Gastrocnemius medialis (tissue), 4 donors: Measurements from ENCODE around the gene NUSAP1.

Experiments used
- CTCF ChIP-seq, 5 experiments: fragments of 450-650 bp in 3 of 5; fragments of 200-600 bp in 2 of 5; sonication (generic) in 2 of 5; IDR thresholded peaks in 4 of 5; conservative IDR thresholded peaks in 1 of 5; 1 replicate in 4 of 5; 2 replicates in 1 of 5; pipeline ENCODE4 v1.5.1; 2016 to 2019; ENCODE audit warnings: antibody characterized with exemption in 5 of 5, mild to moderate bottlenecking in 3 of 5, moderate library complexity in 3 of 5
- POLR2A ChIP-seq, 2 donors: fragments of 450-650 bp; IDR thresholded peaks; one replicate each; pipeline ENCODE4 v1.6.1; 2017; ENCODE audit warnings: antibody characterized with exemption in 2 of 2, mild to moderate bottlenecking in 2 of 2, moderate library complexity in 2 of 2

DNA sequence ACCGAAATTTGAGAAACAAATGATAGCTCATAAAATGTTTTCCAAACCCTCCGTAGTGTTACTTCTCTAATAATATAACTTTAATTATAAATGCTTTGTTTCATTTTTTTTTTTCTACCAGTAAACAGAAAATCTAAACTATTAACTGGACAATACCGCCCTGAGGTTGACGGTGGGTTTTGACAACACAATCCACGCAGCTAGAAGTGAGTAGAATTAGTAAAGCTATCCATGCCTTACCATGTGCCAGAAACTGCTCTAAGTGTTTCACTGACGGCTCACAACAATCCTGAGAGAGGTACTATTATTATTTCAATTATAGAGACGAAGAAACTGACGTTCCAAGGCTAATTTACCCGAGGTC is 69.2 kb downstream of the NUSAP1 start:
- TF ChIP-seq CTCF (IDR thresholded peaks at IDR 0.05 in 4 of 5, conservative IDR thresholded peaks at IDR 0.05 in 1 of 5), result no peak
- TF ChIP-seq POLR2A (IDR thresholded peaks at IDR 0.05), result no peak
